Measurements from ENCODE around the gene ZNF367. TPM values are rescaled to one million over a fixed set of nuclear protein-coding genes. Genes with fewer than 3 reads are reported as not detected.

The ZNF367 gene
- total RNA-seq, result 3.9 TPM
- long read RNA-seq, transcript ZNF367-201 (5 exons, 3,646 nt), result major isoform, 14 of 18 reads
- long read RNA-seq, partial matches to known transcripts, result 0 of 18 reads
- long read RNA-seq, other reads (novel, unspliced or antisense), result 4 of 18 reads

- TF ChIP-seq CTCF (IDR thresholded peaks at IDR 0.05; ENCODE audit: borderline replicate concordance), result no peak
- H3K9me3 ChIP-seq (replicated peaks), result no peaks in the 10 kb centered on the region
- no peaks in the 10 kb centered on the region for H3K27me3 ChIP-seq (ENCODE audit: low read depth)
- no peaks in the 10 kb centered on the region for H3K36me3 ChIP-seq
- H3K4me1 ChIP-seq, result peaks cover 54% of the 10 kb centered on the region
- intact Hi-C loops (cut with micrococcal nuclease), result no loop called here
- peak; percentile 99 for DNase-seq
- H3K4me3 ChIP-seq, result peak within 1 kb of the TSS; percentile 91
- H3K27ac ChIP-seq (replicated peaks), result peak within 1 kb of the TSS; percentile 100
These were observed at the start of gene ZNF367 for GRCh38 chr9:96418083-96418919. ZNF367 (minus strand) TSS chr9:96418370; CDS start chr9:96418032, 338 bp downstream.

GRCh38 chr9:96467784-96468183, 49.6 kb upstream of the ZNF367 start:
- Histone ChIP-seq H3K27ac (replicated peaks) (no peak overlapping the region), H3K4me3 (no peak overlapping the region), H3K9me3 (replicated peaks) (no peaks in the 10 kb centered on the region), H3K36me3 (peaks cover 75% of the 10 kb centered on the region), H3K4me1 (peaks cover 8% of the 10 kb centered on the region), H3K27me3 (ENCODE audit: low read depth) (no peaks in the 10 kb centered on the region)
- no peak for TF ChIP-seq CTCF (IDR thresholded peaks at IDR 0.05; ENCODE audit: borderline replicate concordance)
- intact Hi-C loops (cut with micrococcal nuclease), result no loop called here
- DNase-seq, result no peak

- peaks cover 49% of the 10 kb centered on the region for H3K36me3 ChIP-seq
- intact Hi-C loops (cut with micrococcal nuclease), result no loop called here
- H3K4me3 ChIP-seq, result no peak overlapping the region
- H3K27me3 ChIP-seq (ENCODE audit: low read depth), result no peaks in the 10 kb centered on the region
- H3K4me1 ChIP-seq, result peaks cover 8% of the 10 kb centered on the region
- no peak overlapping the region for H3K27ac ChIP-seq (replicated peaks)
- H3K9me3 ChIP-seq (replicated peaks), result no peaks in the 10 kb centered on the region
- no peak for TF ChIP-seq CTCF (IDR thresholded peaks at IDR 0.05; ENCODE audit: borderline replicate concordance)
- no peak for DNase-seq
These were observed 46.3 kb upstream of the ZNF367 start for GRCh38 chr9:96464426-96464825.

- peaks cover 8% of the 10 kb centered on the region for H3K4me1 ChIP-seq
- DNase-seq, result no peak
- H3K9me3 ChIP-seq (replicated peaks), result no peaks in the 10 kb centered on the region
- no peak for TF ChIP-seq CTCF (IDR thresholded peaks at IDR 0.05; ENCODE audit: borderline replicate concordance)
- intact Hi-C loops (cut with micrococcal nuclease), result no loop called here
- no peak overlapping the region for H3K27ac ChIP-seq (replicated peaks)
- no peak overlapping the region for H3K4me3 ChIP-seq
- no peaks in the 10 kb centered on the region for H3K27me3 ChIP-seq (ENCODE audit: low read depth)
- peaks cover 43% of the 10 kb centered on the region for H3K36me3 ChIP-seq
These were observed 44.4 kb upstream of the ZNF367 start for GRCh38 chr9:96462541-96462940.

- no peak for DNase-seq
- H3K36me3 ChIP-seq, result peaks cover 31% of the 10 kb centered on the region
- intact Hi-C loops (cut with micrococcal nuclease), result no loop called here
- H3K27me3 ChIP-seq (ENCODE audit: low read depth), result no peaks in the 10 kb centered on the region
- TF ChIP-seq CTCF (IDR thresholded peaks at IDR 0.05; ENCODE audit: borderline replicate concordance), result no peak
- no peak overlapping the region for H3K4me3 ChIP-seq
- H3K4me1 ChIP-seq, result peaks cover 8% of the 10 kb centered on the region
- H3K9me3 ChIP-seq (replicated peaks), result no peaks in the 10 kb centered on the region
- no peak overlapping the region for H3K27ac ChIP-seq (replicated peaks)
These were observed 43.2 kb upstream of the ZNF367 start for GRCh38 chr9:96461336-96461735.

Measured in left ventricle myocardium inferior (tissue), 1 donor.